Superior temporal gyrus (tissue), 1 donor: Measurements from ENCODE around the gene DNAH7.
"Not testable (repeated sequence)": the region's sequence is repeated elsewhere in the genome, so short reads cannot be mapped to it uniquely, and the experiment has no call there.

Source experiments
- DNase-seq: peaks from one replicate; pipeline ENCODE4 v3.0.0-alpha.2; 2016; ENCODE audit errors: extremely low spot score

Gene DNAH7

DNA sequence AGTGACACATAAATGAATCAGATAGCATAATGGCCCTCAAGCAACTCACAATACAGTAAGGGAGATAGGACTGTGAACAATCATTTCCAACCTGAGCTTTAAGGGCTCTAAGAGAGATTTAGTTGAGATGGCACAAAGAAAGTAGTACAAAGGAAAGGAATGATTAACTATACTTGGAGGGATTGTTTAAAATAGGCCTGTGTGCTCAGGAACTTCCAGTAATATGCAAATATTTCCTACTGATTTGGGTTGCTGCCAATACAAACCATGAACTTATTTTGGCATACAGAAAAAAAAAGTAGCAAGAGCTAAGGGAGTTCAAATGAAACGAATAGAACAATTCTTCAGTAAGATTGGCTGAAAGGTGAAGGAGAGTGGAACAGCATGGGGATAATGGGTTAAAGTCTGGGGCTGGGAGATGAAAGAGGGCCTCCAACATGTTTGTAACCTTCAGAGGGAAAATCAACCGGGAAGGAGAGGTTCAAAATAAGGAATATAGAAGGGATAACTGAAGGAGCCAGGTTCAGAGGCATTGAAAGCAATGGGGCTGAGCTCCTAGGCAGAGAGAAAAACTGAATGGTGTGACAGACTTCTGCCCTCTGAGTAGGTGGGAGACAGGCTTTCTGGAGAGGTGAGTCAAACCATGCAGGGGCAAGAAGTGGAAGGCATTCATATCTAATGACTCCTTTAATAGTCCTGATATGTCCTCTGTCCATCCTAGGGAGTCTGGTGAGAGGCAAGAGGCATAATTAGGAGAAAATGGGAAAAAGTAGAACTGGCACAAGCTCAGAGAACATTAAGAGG lies 83.5 kb downstream of the DNAH7 start:
- DNase-seq, result no peak

DNA sequence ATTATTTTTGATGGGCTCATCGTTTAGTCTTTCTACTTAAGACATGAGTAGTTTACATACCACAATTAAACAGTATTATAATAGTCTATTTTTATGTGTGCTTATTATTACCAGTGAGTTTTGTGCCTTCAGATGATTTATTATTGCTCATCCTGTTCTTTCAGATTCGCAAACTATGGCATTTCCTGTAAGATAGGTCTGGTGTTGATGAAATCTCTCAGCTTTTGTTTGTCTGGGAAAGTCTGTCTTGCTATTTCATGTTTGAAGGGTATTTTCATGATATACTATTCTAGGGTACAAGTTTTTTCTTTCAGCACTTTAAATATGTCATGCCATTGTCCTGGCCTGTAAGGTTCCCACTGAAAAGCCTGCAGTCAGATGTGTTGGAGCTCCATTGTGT lies 101.3 kb downstream of the DNAH7 start:
- no peak for DNase-seq

- DNase-seq, result no peak
Measured at GRCh38 chr2:195961873-195962272, 106.8 kb downstream of the DNAH7 start.

- no peak for DNase-seq
Measured at GRCh38 chr2:195959341-195959740, 109.3 kb downstream of the DNAH7 start.

DNA sequence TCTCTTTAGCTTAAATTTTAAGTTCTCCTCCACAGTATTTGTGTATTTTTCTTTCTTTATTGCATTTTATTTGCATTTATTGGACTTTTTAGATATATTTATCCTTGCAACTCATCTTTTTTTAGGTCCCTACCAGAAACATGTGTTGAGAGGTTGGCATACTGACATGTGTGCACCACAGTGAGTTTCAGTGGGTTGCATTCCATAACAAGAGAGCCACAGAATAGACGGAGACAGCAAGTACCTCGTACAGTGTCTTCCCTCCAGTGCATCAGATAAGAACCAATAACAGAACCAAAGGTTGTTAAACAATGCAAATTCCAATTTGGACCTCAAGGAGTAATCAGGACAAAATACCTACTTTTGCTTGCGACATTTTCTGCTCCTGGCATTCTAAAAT lies 111.9 kb downstream of the DNAH7 start:
- DNase-seq, result no peak

- DNase-seq, result no peak
Measured at GRCh38 chr2:195945056-195945455, 123.6 kb downstream of the DNAH7 start.

DNA sequence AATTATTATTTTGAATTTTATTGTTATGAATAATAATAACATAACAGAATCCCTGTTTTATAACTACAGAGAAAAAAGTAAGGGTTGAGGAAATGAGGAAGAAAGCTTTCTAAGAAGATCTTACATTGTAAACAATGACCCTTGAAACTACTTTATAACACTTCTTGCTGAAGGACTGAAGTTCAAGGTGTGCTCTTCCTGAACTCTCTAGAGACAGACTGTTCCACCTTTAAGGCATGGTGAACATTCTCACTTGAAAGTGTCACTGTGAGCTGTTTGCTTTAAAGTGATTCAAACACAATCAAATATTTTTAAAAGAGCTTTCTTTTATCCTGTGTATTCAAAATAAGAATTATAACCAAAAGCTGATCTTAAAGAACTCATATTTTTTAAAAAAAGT lies 131.5 kb downstream of the DNAH7 start:
- no peak for DNase-seq

DNA sequence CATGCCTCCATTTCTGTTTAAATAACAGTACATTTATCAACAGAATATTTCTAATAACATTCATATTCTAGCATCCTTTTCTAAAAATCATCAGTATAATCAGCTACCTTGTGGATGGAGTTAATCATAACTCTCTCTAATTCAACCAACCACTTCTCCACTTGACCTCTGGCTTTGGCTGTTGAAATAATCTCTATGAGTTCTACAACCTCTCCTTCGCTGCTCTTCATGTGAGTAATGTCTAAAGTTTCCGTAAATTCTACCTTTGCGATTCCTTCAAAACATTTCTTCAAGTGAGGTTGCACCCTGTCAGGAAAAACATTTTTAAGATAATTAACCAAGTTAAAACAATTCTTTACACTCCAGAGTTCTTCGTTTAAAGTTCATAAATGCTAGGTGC lies 134.2 kb downstream of the DNAH7 start:
- DNase-seq, result no peak

DNA sequence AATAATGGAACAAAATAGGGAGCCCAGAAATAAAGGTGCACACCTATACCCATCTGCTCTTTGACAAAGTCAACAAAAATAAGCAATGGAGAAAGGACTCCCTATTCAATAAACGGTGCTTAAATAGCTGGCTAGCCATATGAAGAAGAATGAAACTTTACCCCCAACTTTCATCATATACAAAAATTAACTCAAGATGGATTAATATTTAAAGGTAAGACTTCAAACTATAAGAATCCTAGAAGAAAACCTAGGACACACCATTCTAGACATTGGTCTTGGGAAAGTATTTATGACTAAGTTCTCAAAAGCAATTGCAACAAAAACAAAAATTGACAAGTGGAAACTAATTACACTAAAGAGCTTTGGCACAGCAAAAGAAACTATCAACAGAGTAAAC lies 139.1 kb downstream of the DNAH7 start:
- DNase-seq, result no peak

DNA sequence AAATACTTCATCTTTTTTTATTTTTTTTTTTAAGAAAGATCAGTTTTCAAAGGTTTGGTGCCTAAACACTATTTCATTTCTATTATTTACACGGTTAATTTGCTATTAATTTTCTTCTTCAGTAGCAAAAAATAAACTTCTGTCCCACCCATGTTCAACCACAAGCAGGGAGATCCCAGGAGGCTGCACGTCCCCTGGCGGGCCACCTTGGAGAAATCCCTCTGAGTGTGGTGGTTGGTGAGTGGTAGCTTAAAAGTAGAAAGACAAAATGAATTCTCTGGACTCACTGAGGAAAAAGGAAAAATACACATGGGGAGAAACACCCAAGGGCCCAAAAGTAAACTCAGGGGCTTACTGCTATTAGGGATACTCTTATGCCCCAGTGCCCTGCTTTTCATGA lies 143.5 kb downstream of the DNAH7 start:
- no peak for DNase-seq

DNA sequence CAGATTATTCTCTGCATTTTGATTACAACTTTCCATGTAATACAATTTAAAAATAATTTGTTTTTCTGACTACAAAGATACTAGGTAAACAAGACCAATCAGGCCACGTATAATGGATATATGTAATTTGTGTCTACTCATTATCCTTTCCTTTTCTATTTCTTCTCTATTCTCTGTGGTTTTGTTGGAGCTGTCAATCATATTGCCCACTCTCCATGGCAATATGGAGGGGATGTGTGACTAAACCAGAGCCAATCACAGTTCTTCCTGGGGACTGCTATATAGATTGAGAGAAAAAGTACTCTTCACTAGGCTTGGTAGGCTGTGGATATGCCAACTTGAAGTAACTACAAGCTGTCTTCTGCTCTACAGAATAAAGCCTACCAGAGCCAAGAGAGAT lies 144.7 kb downstream of the DNAH7 start:
- no peak for DNase-seq

DNA sequence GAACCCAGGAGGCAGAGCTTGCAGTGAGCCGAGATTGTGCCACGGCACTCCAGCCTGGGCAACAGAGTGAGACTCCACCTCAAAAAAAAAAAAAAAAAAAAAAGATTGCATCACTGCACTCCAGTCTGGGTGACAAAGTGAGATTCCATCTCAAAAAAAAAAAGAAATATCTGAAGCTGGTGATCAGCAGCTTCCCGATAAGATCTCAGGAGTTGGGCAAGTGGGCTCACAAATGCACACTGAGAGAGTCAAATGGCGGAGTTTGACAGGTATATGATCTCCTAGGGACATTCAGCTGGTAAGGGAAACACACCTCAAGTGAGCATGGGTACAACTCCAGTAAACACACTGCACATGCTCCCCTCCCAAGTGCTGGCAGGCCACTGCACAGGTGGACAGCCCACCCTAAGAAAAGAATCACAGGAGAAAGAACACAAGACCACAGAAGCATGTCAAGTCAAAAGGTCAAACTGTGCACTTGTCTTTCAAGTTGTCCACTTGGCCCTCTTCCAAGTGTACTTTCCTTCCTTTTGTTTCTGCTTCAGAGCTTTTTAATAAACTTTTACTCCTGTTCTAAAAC lies 151.5 kb downstream of the DNAH7 start:
- not testable (repeated sequence) for DNase-seq

GRCh38 chr2:195912079-195912478 lies 156.6 kb downstream of the DNAH7 start:
- DNase-seq, result no peak

GRCh38 chr2:195910570-195910969 lies 158.1 kb downstream of the DNAH7 start:
- no peak for DNase-seq

- DNase-seq, result no peak
Measured at GRCh38 chr2:195909926-195910325, 158.7 kb downstream of the DNAH7 start.

GRCh38 chr2:195907474-195907873 lies 161.2 kb downstream of the DNAH7 start:
- DNase-seq, result no peak

DNA sequence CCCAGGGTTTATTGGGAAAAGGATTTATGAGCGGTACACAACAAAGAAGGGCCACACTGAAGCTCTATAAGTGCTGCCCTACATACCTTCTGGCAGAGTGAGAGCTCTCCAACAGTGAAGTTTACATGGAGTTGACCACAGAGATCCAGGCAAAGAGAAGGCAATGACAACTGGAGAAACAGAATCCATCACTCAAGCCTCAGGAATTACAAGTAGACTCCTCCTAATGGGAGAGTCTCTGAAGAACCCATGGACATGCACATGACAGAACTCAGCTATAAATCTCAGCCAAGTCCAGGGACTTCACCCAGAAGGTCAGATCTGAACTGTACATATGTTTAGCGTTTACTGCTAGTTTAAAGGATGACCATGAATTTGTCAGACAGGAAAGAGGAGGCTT lies 164.7 kb downstream of the DNAH7 start:
- DNase-seq, result no peak

DNA sequence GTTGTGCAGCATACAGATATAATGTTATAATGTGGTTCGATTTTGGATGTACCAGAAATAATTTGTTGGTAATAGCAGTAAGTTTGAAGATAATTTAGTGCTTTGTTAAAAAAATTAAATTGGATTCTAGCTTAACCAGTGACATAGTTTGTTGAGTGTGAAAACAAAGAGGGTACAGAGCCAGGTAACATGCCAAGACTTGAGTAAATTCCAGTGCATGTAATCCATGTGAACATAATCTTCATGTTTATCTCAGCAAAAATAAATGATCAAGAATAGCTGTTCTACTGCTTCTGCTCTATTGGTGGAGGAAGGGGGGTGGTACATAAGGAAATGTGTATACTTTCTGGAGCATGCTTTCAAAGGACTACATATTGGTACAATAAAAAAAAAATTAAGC lies 165.8 kb downstream of the DNAH7 start:
- DNase-seq, result no peak

- no peak for DNase-seq
Measured at GRCh38 chr2:195899226-195899625, 169.4 kb downstream of the DNAH7 start.

GRCh38 chr2:195898505-195899191 lies 170.0 kb downstream of the DNAH7 start:
- peak; percentile 80 for DNase-seq

DNA sequence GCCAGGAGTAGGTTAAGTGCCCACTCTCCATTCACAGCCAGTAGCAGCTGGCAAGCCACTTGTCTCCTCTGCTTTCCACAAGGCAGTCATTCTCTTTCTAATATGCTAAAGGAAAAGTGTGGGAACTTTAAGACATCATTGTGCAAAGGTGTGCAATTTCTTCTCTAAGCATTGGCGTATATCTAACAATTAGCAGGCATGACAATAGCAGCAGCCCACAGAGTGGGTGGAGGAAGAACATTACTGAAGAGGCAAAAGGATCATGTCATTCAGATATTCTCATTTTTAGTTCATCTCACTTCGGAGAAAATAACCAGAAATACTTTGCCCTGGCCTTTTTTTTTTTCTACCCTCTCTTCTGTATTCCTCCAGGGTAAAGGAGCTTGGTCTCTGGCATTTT lies 177.6 kb downstream of the DNAH7 start:
- DNase-seq, result no peak

DNA sequence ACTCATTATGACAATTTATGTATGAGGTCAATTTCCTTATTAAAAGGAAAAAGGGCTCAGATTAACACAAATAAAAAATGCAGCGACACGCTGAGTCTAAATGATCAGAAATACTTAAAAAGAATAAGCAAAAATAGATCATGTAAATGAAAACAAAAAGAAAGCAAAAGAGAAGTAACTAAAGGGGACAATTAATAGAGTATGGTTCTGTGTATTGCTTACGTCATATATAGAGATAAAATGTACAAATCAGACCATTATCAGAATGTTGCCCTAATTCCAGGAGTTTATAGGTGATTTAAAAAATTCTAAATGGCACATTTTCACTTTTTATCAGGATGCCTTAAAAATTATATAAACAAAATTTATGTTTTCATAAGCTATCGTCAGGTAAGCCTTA lies 189.5 kb downstream of the DNAH7 start:
- DNase-seq, result no peak

DNA sequence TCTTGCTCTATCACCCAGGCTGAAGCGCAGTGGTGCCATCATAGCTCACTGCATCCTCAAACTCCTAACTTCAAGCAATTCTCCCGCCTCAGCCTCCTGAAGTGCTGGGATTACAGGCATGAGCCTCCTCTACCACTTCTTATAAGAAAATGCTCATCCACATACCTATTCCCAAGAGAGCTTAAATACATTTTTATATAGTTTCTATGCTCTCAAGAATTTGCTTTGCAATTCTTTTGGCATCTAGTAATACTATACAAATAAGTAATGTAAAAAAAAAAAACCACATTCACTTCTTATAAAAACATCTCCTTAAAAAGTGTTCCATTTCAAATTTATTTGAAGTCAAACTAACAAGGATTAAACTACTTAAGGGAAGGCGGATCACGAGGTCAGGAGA lies 197.3 kb downstream of the DNAH7 start:
- DNase-seq, result no peak
